Measurements from ENCODE around the gene MYT1. TPM values are rescaled to one million over a fixed set of nuclear protein-coding genes. Genes with fewer than 3 reads are reported as not detected.

MYT1 gene
- total and polyA plus RNA-seq, 2 of the 8 experiments (the other 6 are each of a cell fraction or from before 2014, with no cell fraction given), result 0.63 to 2.0 TPM

GRCh38 chr20:64199395-64199794 is 35.1 kb downstream of the MYT1 start (continued):
- no peak for TF ChIP-seq USF2 (IDR thresholded peaks at IDR 0.05; ENCODE audit: low read length)
- TF ChIP-seq CHD1 (IDR thresholded peaks at IDR 0.05; ENCODE audit: low read depth, low read length), result no peak
- no peak for TF ChIP-seq GABPA (IDR thresholded peaks at IDR 0.05; ENCODE audit: borderline replicate concordance, insufficient read depth, low read length)

All from H1 (cell line).